ENCODE measurements around the gene KLHL10.
A peak's percentile ranks its signal among the peaks of the same experiment; 100 is the strongest.
"Not testable (repeated sequence)": the region's sequence is repeated elsewhere in the genome, so short reads cannot be mapped to it uniquely, and the experiment has no call there.

Gene KLHL10

GRCh38 chr17:41851382-41851781, 13.8 kb downstream of the KLHL10 start:
- DNase-seq (ENCODE audit: low read depth), result not testable (repeated sequence)

- no peak for DNase-seq (ENCODE audit: low read depth)
Observed at GRCh38 chr17:41860254-41860931, 22.8 kb downstream of the KLHL10 start.

GRCh38 chr17:41863074-41863848, 25.6 kb downstream of the KLHL10 start:
- no peak for DNase-seq (ENCODE audit: low read depth)

GRCh38 chr17:41864498-41864835, 26.8 kb downstream of the KLHL10 start:
- DNase-seq (ENCODE audit: low read depth), result no peak

- DNase-seq (ENCODE audit: low read depth), result peak; percentile 83
Observed at GRCh38 chr17:41864836-41865595, 27.4 kb downstream of the KLHL10 start, which contains the start of gene KLHL11. Gene KLHL11 (minus strand): TSS chr17:41865423. CDS start chr17:41865370, 53 bp downstream.

GRCh38 chr17:41865596-41865893, 27.9 kb downstream of the KLHL10 start:
- no peak for DNase-seq (ENCODE audit: low read depth)

GRCh38 chr17:41868568-41868967, 30.9 kb downstream of the KLHL10 start:
- no peak for DNase-seq (ENCODE audit: low read depth)

- no peak for DNase-seq (ENCODE audit: low read depth)
Observed at GRCh38 chr17:41869426-41869825, 31.8 kb downstream of the KLHL10 start.

GRCh38 chr17:41870097-41870496, 32.5 kb downstream of the KLHL10 start:
- no peak for DNase-seq (ENCODE audit: low read depth)

GRCh38 chr17:41870627-41871026, 33.0 kb downstream of the KLHL10 start:
- DNase-seq (ENCODE audit: low read depth), result no peak

- DNase-seq (ENCODE audit: low read depth), result no peak
Observed at GRCh38 chr17:41871789-41872188, 34.2 kb downstream of the KLHL10 start.

- no peak for DNase-seq (ENCODE audit: low read depth)
Observed at GRCh38 chr17:41873559-41874292, 36.1 kb downstream of the KLHL10 start.

- DNase-seq (ENCODE audit: low read depth), result not testable (repeated sequence)
Observed at GRCh38 chr17:41874293-41874670, 36.7 kb downstream of the KLHL10 start.

GRCh38 chr17:41880130-41880529, 42.5 kb downstream of the KLHL10 start:
- DNase-seq (ENCODE audit: low read depth), result no peak

- DNase-seq (ENCODE audit: low read depth), result no peak
Observed at GRCh38 chr17:41882756-41883155, 45.1 kb downstream of the KLHL10 start.

GRCh38 chr17:41885733-41886132, 48.1 kb downstream of the KLHL10 start:
- no peak for DNase-seq (ENCODE audit: low read depth)

GRCh38 chr17:41888332-41888965, 50.8 kb downstream of the KLHL10 start:
- DNase-seq (ENCODE audit: low read depth), result no peak

GRCh38 chr17:41891135-41892020, 53.8 kb downstream of the KLHL10 start:
- no peak for DNase-seq (ENCODE audit: low read depth)

GRCh38 chr17:41892021-41892376, 54.4 kb downstream of the KLHL10 start:
- DNase-seq (ENCODE audit: low read depth), result no peak

- no peak for DNase-seq (ENCODE audit: low read depth)
Observed at GRCh38 chr17:41893384-41893783, 55.8 kb downstream of the KLHL10 start.

GRCh38 chr17:41894791-41895331, 57.2 kb downstream of the KLHL10 start:
- DNase-seq (ENCODE audit: low read depth), result peak; percentile 54

Data from stromal cell of bone marrow (primary cell).